HG02763 (cell line): ENCODE results near the gene VEGFA.

Source experiments
- ATAC-seq: cut with Tn5 transposase; IDR thresholded peaks from one replicate; pipeline ENCODE4 v1.9.1; 2021; ENCODE audit warnings: mild to moderate bottlenecking, moderate library complexity; ENCODE audit not compliant: unreplicated experiment

Gene VEGFA

DNA sequence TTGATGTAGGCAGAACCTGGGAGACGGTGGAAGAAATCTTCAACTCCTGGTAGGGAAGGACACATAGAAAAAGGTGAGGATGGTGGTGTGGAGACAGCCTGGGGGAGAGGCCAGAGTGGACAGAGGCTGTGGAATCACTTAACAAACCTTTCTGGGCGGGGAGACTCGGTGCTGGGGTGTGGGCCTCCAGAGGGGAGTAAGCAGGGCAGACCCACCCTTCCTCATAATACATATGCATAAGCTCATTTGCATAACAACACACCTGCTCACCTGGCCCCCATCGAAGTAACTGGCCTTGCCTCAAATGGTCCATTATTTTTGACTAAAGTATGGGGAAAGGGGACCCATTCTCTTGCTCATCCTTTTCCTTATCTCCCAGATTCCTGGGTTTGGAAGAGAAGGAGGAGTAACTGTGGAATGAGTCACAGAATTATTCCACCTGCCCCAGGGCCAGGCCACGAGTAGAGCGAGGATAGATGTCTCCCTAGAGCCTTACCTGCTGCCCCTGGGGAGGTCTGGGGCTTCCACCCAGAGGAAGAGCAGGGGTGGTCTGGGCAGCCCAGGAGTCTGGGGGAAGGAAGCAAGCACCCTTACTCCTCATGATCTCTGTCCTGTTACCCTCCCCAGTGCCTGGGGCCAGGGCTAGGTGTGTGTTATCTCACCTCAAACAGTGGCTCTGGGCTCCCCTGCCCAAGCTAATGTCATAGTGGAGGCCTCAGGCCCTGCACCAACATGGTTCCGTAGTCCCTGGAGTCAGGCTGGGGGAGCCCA, 10.7 kb upstream of the VEGFA start:
- no peak for ATAC-seq

GRCh38 chr6:43759907-43760206, 10.2 kb upstream of the VEGFA start:
- ATAC-seq, result no peak

GRCh38 chr6:43760210-43761168, 9.5 kb upstream of the VEGFA start:
- no peak for ATAC-seq

DNA sequence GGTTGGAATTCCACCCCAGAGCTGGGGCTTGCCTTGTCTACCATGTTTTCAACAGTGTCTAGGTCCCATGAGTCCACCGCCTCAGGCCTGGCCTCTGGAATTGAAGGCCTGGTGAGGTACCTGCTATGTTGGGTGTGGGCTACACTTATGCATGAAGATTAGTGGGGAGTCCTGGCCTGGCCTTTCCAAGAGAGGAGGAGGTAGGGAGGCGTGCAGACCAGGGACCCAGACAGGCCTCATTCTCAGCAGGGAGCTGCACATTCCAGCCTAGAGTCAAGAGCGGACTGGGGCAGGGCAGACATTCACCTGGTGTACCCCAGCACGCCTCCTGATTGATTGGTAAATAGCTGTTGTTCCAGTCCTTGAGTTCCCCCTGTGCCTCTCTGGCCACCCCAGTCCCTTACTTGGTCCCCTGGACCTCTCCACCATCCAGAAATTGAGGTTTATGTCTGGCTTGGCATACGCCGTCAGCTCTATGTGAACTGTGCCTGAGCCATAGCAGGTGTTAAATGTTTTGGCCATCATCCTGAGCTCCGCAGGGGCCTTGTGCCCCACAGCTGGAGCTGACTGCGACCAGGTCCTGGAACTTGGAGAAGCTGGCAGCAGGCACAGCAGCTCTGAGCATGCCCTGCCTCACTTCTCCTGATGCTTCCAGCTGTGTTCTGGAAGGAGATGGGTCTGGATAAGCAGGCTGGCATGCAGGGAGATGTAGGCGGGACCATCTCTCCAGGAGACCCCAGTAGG, 8.2 kb upstream of the VEGFA start:
- no peak for ATAC-seq

GRCh38 chr6:43762410-43762768, 7.6 kb upstream of the VEGFA start:
- no peak for ATAC-seq

DNA sequence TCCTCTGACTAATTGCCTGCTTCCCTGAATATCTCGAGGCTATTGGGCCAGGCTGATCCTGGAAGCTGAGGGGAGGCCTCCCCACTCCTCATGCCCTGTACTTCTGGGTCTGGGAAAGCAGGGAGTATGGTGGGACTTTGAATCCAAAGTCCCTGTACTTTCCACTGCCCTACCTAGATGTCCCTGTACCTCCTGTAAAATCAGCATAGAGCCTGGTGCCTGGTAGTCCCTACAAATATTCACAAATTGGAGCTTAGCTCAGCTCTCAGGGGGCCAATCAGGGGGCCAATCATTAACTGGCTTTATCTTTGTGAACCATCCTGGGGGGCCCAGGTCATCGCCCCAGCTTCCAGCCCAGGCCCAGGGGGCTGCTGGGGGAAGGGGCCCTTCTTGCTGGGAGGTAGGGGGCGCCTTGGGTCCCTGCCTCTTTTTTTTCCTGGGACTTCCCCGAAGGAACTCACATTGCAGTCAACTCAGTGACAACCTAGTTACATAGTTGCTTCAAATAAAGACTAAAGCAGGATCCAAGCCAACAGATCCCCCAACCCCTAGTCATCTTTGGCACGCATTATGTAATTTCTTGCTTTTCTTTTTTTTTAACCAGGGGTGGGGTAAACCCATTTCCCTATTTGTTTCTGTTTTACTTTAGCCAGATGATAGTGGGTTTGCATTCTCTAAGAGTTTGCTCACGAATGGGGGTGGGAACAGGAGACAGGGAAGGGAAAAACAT, 6.9 kb upstream of the VEGFA start:
- ATAC-seq, result no peak

DNA sequence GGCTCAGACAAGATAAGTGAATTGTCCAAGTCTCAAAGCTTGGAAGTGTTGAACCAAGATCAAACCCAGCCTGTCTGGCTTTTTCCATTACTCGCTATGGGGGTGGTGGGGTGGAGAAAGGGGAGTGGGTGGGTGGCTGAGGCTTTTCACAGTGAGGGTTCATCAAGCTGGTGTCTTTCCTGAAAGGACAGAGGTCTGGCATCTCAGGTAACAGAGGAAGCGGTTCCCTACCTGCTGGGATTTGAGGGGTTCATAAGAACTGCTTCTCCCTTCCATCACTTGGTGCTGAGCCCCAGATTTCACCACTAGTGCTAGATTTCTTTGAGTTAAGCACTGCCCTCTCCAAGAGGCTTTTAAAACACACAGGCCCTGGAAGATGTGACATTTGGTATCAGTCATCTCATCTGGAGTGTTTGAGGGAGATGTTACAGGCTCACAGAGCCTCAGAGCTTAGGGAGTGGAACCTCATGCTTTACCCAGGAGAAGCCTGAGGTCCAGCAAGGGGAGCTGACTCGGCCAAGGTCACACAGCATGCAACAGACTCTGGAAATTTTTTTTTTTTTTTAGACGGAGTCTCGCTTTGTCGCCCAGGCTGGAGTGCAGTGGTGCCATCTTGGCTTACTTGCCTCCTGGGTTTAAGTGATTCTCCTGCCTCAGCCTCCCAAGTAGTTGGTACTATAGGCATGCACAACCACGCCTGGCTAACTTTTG, 6.0 kb upstream of the VEGFA start:
- no peak for ATAC-seq

DNA sequence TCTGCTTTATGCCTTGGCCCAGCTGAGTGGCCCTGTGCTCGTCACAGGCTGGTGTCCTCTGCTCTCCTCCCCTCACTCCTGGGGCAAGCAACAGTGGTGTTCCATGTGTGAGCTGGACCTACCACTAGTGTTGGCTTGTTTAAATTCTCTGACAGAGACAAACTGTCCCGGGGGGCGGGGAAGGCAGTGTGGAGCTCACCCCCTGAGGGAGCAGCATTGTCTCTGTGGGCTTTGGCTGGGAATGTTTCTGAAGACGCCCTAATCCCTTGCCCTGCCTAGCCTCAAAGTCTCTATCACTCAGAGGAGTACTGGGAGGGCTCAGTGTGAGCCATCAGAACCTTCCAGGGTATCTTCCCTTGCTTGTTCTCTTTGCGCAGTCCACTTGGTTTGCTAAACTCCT, 5.2 kb upstream of the VEGFA start:
- ATAC-seq, result no peak

GRCh38 chr6:43765776-43766499, 4.1 kb upstream of the VEGFA start:
- ATAC-seq, result no peak

DNA sequence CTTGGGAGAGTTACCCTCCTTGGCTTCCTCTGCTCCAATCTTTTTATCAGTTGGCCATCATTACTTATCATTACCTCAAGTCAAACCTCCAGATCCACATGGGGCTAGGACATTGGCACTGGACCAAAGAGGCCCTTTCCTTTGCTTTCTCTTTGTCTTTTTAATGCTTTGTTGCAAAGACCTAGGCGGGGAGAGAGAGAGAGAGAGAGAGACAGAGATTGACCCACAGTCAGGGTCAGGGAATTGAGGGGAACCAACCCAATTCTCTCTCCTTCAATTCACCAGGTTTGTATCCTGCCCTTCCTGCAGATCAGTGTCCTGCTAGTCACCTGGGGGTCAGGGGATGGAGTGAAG, 3.5 kb upstream of the VEGFA start:
- ATAC-seq, result no peak

DNA sequence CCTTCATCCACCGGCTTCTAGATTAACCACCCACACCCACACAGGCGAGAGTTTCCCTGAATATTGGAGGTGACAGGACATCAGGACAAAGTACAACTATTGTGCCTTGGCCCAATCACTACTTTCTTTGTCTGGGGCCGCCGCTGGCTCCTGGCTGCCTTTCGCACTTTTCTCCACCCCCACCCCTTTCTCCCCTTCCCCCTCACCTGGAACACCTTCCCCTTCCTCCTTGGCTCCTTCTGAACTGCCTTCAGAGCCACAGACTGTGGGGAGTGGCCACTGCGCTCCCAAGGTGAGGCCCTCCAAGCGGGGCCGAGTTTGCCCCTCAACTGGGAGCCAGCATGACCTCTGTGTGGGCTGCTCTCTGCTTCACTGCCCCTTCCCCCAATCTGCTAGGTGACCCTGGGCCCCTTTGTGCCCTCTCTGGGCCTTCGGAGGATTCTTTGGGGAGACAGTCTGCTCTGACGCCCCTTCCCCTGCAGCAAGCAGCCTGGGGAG, 3.0 kb upstream of the VEGFA start:
- ATAC-seq, result no peak

GRCh38 chr6:43767553-43768505, 2.2 kb upstream of the VEGFA start:
- ATAC-seq, result no peak

- no peak for ATAC-seq
Measured at GRCh38 chr6:43768506-43768860, 1.5 kb upstream of the VEGFA start.

- ATAC-seq, result no peak
Measured at GRCh38 chr6:43768983-43769525, 957 bp upstream of the VEGFA start.

DNA sequence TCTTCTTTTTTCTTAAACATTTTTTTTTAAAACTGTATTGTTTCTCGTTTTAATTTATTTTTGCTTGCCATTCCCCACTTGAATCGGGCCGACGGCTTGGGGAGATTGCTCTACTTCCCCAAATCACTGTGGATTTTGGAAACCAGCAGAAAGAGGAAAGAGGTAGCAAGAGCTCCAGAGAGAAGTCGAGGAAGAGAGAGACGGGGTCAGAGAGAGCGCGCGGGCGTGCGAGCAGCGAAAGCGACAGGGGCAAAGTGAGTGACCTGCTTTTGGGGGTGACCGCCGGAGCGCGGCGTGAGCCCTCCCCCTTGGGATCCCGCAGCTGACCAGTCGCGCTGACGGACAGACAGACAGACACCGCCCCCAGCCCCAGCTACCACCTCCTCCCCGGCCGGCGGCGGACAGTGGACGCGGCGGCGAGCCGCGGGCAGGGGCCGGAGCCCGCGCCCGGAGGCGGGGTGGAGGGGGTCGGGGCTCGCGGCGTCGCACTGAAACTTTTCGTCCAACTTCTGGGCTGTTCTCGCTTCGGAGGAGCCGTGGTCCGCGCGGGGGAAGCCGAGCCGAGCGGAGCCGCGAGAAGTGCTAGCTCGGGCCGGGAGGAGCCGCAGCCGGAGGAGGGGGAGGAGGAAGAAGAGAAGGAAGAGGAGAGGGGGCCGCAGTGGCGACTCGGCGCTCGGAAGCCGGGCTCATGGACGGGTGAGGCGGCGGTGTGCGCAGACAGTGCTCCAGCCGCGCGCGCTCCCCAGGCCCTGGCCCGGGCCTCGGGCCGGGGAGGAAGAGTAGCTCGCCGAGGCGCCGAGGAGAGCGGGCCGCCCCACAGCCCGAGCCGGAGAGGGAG, 580 bp downstream of the VEGFA start:
- ATAC-seq, result no peak

GRCh38 chr6:43771210-43771857, 1.3 kb downstream of the VEGFA start:
- ATAC-seq, result no peak
